Stimulated activated CD8-positive, alpha-beta memory T cell treated with anti-CD3 and anti-CD28 coated beads, Interleukin-4, amount 100 ng/mL, for 4 hours (primary cell): ENCODE results near the gene TMOD2.

Experiments used
- DNase-seq, 2 donors: peaks; one replicate each; pipeline ENCODE4 v3.0.0-alpha.2; 2020; ENCODE audit warnings: low read depth in 2 of 2, low spot score in 1 of 2

The TMOD2 gene

DNA sequence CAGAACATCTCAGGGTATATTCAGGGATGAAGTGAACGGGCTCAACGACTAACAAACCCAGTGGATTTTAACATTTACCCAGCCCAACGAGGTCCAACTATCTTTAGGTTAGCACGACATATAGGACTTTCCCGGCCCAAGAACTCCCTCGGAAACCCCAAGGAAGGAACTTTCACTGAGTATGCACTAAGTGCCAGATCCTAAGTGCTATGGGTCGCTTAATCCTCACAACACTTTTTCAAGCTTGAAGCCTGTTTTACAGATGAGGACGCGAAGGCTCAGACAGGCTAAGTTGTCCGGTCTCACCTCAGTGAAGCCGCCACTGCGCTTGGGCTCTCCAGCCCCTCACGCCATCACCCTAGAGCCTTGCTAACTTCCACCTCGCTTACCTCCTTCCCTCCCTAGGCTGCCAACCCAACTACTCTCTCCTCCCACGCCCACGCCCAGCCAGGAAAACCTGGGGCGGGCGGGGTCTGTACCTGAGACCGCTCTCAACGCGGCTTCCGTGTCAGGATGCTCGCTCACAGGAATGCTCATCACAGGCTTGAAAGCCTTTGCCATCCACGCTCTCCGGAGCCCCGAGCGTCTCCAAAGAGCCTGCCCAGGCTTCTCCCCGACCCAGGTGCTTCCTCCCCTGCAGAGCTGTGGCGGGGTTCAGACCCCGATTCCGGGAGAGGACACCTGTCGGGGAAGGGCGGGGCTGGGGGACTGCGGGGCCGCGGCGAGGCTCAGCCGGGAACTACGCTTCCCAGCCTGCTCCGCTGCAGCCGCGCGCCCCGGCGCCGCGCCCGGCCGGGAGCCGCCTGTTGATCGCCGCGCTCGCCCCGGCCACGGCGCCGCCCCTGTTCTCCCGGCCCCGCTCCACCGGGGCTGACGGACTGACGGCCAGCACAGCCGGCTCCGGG is at the start of gene TMOD2:
Gene TMOD2 (plus strand): TSS at position 806 of the 905 bp plus-strand sequence. CDS start 14,845 bp downstream, outside the sequence.
- DNase-seq = no peak

DNA sequence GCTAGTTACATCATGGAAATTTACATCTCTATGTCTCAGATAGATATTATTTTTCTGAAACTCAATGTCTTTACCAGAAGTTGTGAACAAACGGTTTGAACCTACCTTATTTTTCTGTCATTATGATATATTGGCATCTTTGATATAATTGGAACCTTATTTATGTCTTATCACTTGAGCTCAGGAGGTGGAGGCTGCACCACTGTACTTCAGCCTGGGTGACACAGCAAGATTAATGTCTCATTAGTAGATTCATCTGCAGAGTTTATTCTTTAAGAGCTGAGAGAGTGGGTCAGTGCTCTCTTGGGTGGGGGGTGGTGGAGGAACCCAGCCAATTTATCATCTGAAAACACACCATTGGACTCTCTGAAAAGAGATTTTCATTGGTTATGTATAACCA is 48.7 kb upstream of the TMOD2 start:
- DNase-seq = no peak

DNA sequence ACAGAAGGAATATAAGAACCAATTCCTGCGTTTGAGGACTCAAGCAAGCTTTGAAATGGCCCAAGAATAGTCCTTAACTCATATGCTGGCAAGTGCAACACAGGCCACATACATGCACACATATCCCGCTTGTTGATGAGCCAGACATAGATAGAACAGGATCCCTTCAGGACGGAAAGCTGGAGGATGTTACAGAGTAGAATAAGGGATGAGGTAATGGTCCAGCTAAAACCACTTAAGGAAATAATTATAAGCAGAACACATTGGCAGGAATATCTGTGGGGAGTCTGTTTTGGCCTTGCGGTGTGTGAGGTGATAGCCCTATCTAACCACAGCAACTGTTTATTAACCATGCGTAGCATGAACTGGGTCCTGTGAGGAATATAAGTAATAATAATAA is 45.1 kb upstream of the TMOD2 start:
- DNase-seq = no peak

DNA sequence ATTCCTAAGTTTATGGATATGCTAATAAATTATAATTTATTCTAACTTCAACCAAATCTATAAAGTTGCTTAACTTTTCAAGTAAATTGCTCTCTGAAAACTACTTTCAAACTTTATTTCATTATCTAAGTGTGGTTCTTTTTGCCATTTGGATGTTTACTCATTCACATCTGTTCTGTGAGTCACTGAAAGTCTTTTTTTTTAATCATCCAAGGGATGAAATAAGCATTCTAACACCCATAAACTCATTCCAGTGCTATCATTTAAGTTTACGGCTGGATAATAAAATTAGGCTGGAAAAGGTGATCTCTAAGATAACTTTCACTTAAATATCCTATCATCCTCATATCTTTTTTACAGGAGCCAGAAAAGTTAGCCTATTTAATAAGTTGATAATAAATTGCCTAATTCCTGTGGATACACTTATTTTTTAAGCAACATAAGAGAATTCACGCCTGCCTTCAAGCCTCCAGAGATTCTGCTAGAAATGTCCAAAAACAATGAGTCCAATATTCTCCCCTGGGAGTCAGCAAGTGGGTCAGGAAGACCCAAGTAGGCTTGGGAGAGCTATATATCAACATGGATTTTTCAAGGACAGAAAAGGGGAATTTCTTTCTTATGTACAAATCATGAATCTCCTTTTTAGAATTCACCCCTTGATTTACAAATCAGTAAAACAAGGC is 44.3 kb upstream of the TMOD2 start:
- DNase-seq = no peak

DNA sequence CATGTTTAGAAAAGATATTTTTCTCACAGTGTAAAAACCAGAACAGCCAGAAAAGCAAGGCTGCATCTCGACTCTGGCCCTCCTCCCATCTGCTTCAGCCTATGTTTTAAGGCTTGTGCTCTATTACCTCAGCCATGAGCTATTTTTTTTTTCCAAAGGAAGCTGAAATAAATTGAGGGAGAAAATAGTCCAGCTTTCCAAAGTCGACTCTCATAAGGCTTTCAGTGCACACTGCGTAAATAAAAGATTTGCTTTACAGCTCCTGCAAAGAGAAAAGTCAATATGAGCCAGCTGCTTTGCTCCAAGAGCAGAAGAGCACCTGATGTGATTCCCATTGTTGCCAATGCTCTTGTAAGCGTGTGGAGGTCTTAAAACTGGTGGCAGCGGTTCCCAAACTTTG is 43.4 kb upstream of the TMOD2 start:
- DNase-seq = no peak

DNA sequence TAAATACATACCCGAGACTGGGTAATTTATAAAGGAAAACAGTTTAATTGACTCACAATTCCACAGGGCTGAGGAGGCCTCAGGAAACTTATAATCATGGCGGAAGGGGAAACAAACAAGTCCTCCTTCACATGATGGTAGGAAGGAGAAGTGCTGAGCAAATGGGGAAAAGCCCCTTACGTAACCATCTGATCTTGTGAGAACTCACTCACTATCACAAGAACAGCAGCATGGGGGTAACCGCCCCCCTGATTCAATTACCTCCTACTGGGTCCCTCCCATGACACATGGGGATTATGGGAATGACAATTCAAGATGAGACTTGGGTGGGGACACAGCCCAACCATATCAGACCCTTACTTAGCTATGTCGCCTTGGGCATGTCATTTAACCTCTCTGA is 42.4 kb upstream of the TMOD2 start:
- no peak for DNase-seq

DNA sequence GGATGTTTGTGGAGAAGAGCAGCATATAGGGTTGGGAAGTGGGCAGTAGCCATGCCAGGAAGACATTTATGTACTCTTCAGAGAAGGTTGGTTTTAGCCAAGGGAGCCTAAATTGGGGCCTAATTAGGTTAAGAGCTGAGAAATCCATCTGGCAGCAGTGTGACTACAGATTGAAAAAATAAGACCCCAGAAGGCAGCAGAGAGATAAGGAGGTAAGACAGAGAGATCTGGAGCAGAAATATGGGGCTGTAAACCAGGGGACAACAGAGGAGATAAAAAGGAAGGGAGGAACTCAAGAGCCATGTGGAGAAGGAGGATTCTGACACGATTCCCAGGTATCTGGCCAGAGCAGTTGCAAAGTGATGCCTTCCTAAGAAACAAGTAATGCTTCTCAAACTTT is 37.2 kb upstream of the TMOD2 start:
- DNase-seq = no peak

DNA sequence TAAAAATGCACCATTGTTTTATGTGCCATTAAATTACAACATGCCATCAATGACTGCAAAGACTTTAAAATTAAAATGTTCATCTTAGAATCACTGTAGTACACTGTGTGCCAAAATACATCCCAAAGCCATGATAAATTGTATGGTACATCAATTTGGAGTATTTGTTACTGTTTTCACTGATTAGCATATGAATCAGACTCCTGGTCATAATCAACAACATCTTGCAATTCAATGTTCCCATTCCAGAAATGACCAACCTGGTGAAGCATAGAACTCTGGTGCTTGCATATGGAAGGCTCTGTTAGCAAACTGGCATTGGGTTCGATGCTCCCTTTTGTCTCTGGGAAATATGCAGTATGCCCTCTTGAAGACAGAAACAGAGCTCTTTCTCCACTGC is 36.5 kb upstream of the TMOD2 start:
- no peak for DNase-seq

DNA sequence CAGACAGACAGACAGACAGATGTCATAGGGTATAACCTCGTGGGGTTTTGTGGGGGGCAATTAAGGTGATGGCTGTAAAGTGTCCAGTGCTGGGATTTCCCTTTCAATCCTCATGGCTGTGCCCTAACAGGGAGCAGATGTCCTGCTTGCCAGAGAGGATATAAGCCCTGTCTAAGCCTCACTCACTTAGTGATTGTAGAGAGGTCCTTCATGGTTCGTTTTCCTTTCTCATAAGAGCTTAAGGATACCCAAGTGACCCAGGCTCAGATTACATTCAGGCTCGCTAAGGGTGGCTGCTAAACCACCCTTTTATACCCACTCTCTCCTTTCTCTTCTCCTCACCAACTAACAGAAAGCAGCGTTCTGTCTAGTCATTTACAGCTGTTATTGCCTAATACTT is 33.2 kb upstream of the TMOD2 start:
- no peak for DNase-seq

DNA sequence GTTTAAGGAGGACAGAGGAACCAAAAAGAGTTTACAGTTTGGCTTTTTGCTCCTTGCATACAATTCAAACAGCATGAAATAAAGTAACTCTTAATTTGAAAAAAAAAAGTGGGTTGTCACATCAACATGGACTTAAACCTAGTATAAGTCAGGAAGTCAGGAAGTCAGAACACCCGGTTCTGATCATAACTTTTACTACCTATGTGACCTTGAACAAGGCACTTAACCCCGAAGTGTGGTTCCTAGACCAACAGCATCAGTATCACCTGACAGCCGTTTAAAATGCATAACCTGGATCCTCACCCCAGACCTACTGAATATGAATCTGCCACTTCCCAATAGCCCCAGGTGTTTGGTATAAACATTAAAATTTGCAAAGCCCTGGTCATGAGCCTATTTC is 32.7 kb upstream of the TMOD2 start:
- no peak for DNase-seq

DNA sequence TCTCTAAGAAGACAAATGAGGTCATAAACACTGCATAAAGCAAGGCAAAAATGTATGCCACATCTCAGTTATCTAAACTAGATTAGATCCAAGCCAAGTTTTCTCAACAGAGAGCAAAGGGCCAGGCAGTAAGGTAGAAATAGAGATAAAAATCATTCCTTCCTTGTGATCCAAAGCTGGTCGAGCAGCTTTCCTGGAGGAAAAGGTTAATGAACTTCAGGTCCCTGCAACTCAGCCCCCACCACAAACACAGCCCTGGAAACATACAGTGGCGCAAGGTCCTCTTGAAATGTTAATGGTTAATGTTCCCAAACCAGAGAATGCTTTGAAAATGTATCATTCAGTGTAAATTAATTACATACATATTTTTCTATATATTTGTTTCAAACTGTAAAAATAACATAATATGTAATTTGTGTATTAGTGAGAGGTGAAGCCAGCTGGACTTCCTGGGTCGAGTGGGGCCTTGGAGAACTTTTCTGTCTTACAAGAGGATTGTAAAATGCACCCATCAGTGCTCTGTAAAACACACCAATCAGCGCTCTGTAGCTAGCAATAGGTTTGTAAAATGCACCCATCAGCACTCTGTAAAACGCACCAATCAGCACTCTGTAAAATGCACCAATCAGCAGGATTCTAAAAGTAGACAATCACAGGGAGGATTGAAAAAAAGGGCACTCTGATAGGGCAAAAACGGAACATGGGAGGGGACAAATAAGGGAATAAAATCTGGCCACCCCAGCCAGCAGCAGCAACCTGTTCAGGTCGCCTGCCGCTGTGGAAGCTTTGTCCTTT is 31.0 kb upstream of the TMOD2 start:
- DNase-seq = no peak

DNA sequence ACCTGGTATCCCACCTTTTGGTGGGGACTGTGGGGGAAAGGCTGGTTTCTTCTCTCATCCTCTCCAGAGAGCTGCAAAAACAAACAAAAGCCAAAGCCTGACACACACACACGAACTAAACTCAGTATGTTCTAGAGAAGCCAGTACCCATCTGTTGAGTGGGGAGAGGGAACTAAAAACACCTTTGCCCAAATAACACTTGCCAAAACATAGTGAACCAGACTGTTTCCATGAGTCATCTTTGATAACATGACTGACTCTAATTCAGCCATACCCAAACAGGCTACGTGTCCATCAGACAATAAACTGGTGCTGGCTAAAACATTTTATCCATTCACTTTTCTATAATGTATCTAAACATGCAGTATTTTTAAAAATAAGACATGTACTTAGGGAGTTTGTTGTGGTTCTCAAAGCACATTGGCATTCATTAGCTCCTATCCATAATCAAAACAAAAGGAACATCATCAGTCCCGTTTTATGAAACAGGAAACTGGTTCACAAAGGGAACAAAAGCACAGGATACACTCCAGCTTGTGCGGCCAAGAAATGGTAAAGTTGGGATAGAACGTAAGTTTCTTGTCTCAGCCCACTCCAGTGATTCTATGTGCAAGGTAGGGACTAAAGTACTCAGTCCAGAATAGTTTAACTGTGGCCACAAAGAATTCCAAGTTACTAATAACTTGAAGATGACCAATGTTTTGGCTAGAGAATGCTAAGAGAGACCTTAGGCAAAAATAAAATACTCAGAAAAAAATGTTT is 30.0 kb upstream of the TMOD2 start:
- no peak for DNase-seq

DNA sequence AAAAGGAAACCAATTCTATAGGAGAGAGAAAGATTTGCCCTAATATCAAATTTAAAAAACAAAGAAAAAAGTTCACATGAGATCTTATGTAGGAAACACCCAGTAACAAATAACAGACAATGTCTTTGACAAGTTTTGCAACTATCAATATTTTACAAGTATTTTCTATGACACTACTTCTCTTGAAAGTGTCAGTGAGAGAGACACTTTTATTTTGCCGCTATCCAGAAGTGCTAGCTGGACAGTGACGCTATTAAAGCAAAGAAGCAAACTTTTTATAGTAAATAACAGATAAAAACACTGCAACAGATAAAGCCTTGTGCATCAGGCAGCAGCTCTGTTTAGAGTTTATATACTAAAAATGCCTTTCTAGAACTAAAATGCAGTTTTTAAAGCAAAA is 27.2 kb upstream of the TMOD2 start:
- DNase-seq = no peak

DNA sequence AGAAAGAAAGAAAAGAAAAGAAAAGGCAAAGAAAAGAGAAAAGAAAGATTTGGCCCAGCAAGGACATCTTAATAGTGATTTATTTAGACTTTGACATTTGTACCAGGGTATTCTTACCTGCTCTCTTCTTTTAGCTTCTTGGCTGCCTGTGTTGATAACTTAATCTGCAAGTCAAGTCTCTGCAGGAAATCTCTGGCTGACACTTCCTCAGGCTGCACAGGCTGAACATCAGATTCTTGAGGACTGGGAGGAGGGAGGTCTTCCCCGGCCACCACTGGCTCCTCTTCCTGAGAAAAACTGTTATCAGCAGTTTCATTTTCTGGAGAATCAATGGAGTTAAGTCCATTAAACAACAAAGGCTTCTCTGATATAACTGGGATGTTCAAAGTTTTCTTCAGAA is 26.7 kb upstream of the TMOD2 start:
- no peak for DNase-seq

DNA sequence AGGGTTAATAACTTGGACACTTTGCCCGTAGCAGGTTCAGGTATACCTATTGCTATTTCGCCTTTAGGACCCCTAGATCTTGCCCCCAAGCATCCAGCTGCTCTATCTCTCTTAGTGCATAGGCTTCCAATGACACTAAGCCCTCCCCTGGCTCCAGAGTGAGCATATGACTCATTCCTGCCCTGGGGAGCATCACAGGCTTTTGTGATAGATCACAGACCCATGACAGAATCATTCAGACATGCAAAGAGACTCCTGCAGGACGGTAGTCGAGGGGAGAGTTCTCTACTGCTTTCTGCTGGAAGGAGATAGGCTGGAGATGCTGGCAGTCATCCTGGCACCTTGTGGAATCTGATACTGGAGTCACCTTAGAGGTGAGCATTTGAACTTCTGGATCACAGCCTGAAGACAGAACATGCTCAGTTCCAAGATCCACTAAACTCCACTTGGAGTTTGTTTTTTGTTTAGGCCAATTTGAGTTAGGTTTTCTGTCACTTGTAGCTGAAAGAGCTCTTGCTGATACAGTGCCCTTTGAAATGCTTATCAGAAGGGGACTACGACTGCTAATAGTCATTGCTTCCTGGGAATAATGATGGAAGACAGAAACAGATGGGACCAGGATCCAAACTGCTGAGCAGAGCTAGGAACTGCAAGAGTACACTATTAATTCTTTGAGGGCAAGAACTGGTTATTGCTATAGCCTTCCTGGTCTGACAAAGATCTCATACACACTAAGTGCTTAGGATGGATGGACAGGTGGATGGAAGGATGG is 24.9 kb upstream of the TMOD2 start:
- no peak for DNase-seq

DNA sequence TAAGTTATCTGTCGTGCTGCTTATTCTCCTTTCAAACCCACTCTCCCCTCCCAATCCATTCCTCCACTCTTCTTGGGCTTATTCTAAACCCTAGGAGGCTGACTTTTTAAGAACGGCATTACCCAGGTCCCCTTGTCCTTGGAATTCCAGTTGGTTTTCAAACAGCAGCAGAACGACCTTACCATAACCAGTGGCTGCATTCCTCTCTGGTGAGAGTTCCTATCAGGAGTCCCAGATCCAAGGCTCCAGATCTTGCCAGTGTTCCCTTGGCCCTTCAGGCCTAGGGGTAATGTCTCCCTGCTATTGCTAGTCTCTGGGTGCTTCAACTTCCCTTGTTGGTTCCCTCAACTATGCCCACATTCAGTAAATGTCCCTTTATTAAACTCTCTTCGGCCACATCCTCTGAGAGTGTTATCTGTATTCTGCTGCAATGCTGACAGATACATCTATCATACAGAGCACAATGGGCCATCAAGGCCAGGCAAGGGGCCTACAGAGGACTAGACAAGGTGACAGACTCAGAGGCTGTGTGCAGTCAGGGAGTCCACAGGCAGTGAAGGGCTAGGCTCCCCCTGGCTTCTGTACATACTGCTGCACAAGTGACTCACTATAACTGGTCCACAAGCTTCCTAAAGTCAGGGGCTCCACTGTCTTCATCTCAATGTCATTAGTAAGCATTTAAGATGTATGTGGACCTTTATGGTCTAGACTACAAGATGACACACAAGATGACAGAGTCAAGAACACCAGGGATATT is 24.1 kb upstream of the TMOD2 start:
- no peak for DNase-seq

DNA sequence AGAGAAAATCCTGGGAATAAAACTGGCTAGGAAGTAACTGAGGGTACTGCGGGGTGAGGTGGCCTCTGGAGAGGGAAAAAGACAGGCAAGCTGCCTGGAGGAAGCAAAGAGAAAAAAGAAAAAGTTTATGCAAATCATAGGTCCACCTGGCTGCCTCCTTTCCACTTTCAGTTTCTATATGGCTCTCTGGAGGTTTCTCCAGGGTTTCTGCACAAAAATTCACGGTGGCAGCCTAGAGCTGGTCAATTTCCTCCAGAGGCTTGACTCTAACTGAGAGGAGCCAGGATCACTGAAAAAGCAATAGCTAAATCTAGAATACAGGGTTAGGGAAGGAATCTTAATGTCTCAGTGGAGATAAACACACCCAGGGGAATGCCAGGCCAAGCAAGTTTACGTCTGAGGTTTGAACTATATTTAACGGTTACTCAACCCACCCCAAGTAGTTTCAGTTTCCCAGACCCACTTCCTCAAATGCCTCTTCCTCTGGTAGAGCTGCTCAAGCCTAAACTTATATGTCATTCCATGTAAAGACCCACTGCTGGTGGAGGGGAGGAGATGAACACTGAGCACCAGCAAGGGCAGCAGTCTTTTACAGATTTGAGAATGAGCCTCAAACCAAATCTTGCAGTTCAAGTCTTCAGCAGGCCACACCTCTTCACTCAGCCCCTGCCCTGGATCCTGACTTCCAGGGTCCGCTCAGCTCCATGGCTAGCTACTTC is 19.7 kb upstream of the TMOD2 start:
- no peak for DNase-seq

DNA sequence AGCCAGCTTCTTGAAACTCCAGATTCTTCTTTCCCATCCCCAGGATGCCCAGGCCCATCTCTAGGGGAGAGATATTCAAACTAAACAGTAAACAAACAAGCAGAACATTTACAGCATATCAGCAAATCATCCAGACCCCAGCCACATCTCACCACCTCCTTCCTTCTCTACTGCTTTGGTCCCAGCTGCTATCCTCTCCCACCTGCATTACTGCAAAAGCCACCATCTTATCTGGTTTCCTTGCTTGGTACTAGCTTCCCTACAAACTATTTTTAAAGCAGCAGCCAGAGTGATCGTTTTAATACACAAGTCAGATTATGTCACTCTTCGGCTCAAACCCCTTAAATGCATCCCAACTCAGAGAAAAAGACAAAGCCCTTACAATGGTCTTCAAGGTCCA is 18.8 kb upstream of the TMOD2 start:
- no peak for DNase-seq
